Keratinocyte (primary cell): Measurements from ENCODE around the gene DYNC1I1. TPM values are rescaled to one million over a fixed set of nuclear protein-coding genes. Genes with fewer than 3 reads are reported as not detected.

Source experiments
- DNase-seq: peaks from one replicate; pipeline ENCODE4 v3.0.0-alpha.2; 2011; ENCODE audit warnings: low read depth, missing footprints, low spot score
- FAIRE-seq: peaks from 2 replicates; lab custom pipeline; 2011; peaks lifted over from hg19 to GRCh38; lab: Jason Lieb, UNC
- H2AFZ ChIP-seq: 2 replicates; pipeline ENCODE4 v1.6.0; 2012; ENCODE audit warnings: low read length, control low read depth, inconsistent platforms; ENCODE audit not compliant: control insufficient read depth
- H3K27ac ChIP-seq: 2 replicates; pipeline ENCODE4 v1.5.1; 2011; ENCODE audit warnings: low read length; ENCODE audit not compliant: control insufficient read depth, insufficient read depth
- H3K27me3 ChIP-seq: 3 replicates; pipeline ENCODE4 v1.6.0; 2011; ENCODE audit warnings: low read length; ENCODE audit not compliant: control insufficient read depth, insufficient read depth; ENCODE audit errors: extremely low read depth
- H3K36me3 ChIP-seq, 2 experiments: 2 replicates in 1 of 2; 3 replicates in 1 of 2; pipeline ENCODE4 v1.5.1; 2011; ENCODE audit warnings: low read length in 2 of 2, mild to moderate bottlenecking in 1 of 2; ENCODE audit not compliant: control insufficient read depth in 2 of 2, insufficient read depth in 2 of 2; ENCODE audit errors: extremely low read depth in 1 of 2
- H3K4me1 ChIP-seq: 3 replicates; pipeline ENCODE4 v1.5.1; 2011; ENCODE audit warnings: low read length; ENCODE audit not compliant: control insufficient read depth, insufficient read depth; ENCODE audit errors: extremely low read depth
- H3K4me2 ChIP-seq: 3 replicates; pipeline ENCODE4 v1.6.0; 2011; ENCODE audit warnings: low read depth, low read length; ENCODE audit not compliant: control insufficient read depth, insufficient read depth; ENCODE audit errors: extremely low read depth
- H3K4me3 ChIP-seq, 3 experiments: fragments of 200-600 bp in 1 of 3; sonication (generic) in 1 of 3; 2 replicates in 2 of 3; 3 replicates in 1 of 3; pipeline ENCODE4 v1.5.1; 2011 to 2016; ENCODE audit warnings: low read length in 3 of 3, mild to moderate bottlenecking in 3 of 3, control low read depth in 2 of 3, inconsistent platforms in 1 of 3, low read depth in 1 of 3, mixed read lengths in 1 of 3, mixed run types in 1 of 3, moderate library complexity in 1 of 3; ENCODE audit not compliant: control insufficient read depth in 2 of 3, insufficient read depth in 2 of 3; ENCODE audit errors: extremely low read depth in 1 of 3
- H3K79me2 ChIP-seq: 2 replicates; pipeline ENCODE4 v1.6.0; 2012; ENCODE audit warnings: low read length; ENCODE audit not compliant: control insufficient read depth, insufficient read depth
- H3K9ac ChIP-seq: 3 replicates; pipeline ENCODE4 v1.6.0; 2011; ENCODE audit warnings: low read length; ENCODE audit not compliant: control insufficient read depth, insufficient read depth; ENCODE audit errors: extremely low read depth
- H3K9me1 ChIP-seq: 3 replicates; pipeline ENCODE4 v1.6.0; 2011; ENCODE audit warnings: low read length; ENCODE audit not compliant: control insufficient read depth, insufficient read depth; ENCODE audit errors: extremely low read depth
- H3K9me3 ChIP-seq: 2 replicates; pipeline ENCODE4 v1.5.1; 2012; ENCODE audit warnings: low read depth, low read length; ENCODE audit not compliant: control insufficient read depth
- H4K20me1 ChIP-seq: 3 replicates; pipeline ENCODE4 v1.6.0; 2011; ENCODE audit warnings: low read length; ENCODE audit not compliant: control insufficient read depth, insufficient read depth; ENCODE audit errors: extremely low read depth
- EZH2 ChIP-seq: IDR thresholded peaks from one replicate; pipeline ENCODE4 v1.6.1; 2012; ENCODE audit warnings: inconsistent platforms, mild to moderate bottlenecking, low read length, moderate library complexity
- dilution Hi-C: fragments of 300-500 bp; cut with MboI; formaldehyde crosslinking; loops from one replicate; pipeline ENCODE4 v1.7.0; 2020; ENCODE audit warnings: low sequenced_read_pairs; ENCODE audit not compliant: extremely low pct_ligation_motif_present
- polyA plus RNA-seq, 5 experiments: library from polyadenylated mRNA; depleted of rRNA in 3 of 5; stranded (reverse) in 3 of 5; stranded (forward) in 1 of 5; unstranded in 1 of 5; fragments of >200 nt; gene quantifications; 1 replicate in 1 of 5; 2 replicates in 3 of 5; 3 replicates in 1 of 5; pipeline versions ENCODE4 v1.2.1 to v1.2.3, GENCODE V29; 2011 to 2012; ENCODE audit warnings: missing spikeins in 2 of 5, low read depth in 1 of 5, low replicate concordance in 1 of 5
- TF ChIP-seq, protein P1 (sequence below), 3 experiments: IDR thresholded peaks in 1 of 3; conservative IDR thresholded peaks in 1 of 3; optimal IDR thresholded peaks in 1 of 3; 2 replicates in 2 of 3; 3 replicates in 1 of 3; pipeline versions ENCODE3 to v1.5.1; 2011; ENCODE audit warnings: low read length in 3 of 3, mild to moderate bottlenecking in 3 of 3, moderate library complexity in 2 of 3, control low read depth in 1 of 3, inconsistent platforms in 1 of 3; ENCODE audit not compliant: insufficient read depth in 2 of 3; ENCODE audit errors: extremely low read depth in 1 of 3

Gene DYNC1I1
- polyA plus RNA-seq, 1 donor (not counting 4 experiments of a cell fraction or from before 2014, with no cell fraction given), result 0.10 TPM

DNA sequence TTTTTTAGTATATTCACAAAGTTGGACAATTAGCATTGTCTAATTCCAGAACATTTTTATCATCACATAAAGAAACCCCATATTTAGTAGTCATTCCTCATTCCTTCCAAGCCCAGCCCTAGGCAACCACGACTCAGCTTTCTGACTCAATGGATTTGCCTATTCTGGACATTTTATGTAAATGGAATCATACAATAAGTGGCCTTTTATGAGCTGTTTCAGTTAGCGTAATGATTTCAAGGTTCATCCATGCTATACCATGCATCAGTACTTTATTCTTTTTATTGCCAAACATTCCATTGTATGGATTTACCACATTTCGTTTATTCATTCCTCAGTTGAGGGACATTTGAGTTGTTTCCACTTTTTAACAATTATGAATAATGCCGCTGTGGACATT, 249.2 kb downstream of the DYNC1I1 start:
- H3K9me1 ChIP-seq, result no peaks in the 10 kb centered on the region
- H3K27me3 ChIP-seq, result no peaks in the 10 kb centered on the region
- no peaks in the 10 kb centered on the region for H4K20me1 ChIP-seq
- H3K36me3 ChIP-seq, result no peaks in the 10 kb centered on the region
- H3K27ac ChIP-seq, result no peak overlapping the region
- DNase-seq, result no peak
- no peaks in the 10 kb centered on the region for H3K9me3 ChIP-seq
- no peak overlapping the region for H2AFZ ChIP-seq
- H3K9ac ChIP-seq, result no peak overlapping the region
- dilution Hi-C loops, result no loop called here
- H3K4me3 ChIP-seq, result no peak overlapping the region
- no peaks in the 10 kb centered on the region for H3K79me2 ChIP-seq
- TF ChIP-seq, protein P1, sequence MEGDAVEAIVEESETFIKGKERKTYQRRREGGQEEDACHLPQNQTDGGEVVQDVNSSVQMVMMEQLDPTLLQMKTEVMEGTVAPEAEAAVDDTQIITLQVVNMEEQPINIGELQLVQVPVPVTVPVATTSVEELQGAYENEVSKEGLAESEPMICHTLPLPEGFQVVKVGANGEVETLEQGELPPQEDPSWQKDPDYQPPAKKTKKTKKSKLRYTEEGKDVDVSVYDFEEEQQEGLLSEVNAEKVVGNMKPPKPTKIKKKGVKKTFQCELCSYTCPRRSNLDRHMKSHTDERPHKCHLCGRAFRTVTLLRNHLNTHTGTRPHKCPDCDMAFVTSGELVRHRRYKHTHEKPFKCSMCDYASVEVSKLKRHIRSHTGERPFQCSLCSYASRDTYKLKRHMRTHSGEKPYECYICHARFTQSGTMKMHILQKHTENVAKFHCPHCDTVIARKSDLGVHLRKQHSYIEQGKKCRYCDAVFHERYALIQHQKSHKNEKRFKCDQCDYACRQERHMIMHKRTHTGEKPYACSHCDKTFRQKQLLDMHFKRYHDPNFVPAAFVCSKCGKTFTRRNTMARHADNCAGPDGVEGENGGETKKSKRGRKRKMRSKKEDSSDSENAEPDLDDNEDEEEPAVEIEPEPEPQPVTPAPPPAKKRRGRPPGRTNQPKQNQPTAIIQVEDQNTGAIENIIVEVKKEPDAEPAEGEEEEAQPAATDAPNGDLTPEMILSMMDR (optimal IDR thresholded peaks at IDR 0.05 in 1 of 3, IDR thresholded peaks at IDR 0.05 in 1 of 3, conservative IDR thresholded peaks at IDR 0.05 in 1 of 3; ENCODE audit: extremely low read depth in 1 of 3, insufficient read depth in 2 of 3, low read length in 3 of 3), result no peak
- TF ChIP-seq EZH2, result no peak
- H3K4me2 ChIP-seq, result no peak overlapping the region
- H3K4me1 ChIP-seq, result no peaks in the 10 kb centered on the region
- FAIRE-seq, result peak; percentile 29

DNA sequence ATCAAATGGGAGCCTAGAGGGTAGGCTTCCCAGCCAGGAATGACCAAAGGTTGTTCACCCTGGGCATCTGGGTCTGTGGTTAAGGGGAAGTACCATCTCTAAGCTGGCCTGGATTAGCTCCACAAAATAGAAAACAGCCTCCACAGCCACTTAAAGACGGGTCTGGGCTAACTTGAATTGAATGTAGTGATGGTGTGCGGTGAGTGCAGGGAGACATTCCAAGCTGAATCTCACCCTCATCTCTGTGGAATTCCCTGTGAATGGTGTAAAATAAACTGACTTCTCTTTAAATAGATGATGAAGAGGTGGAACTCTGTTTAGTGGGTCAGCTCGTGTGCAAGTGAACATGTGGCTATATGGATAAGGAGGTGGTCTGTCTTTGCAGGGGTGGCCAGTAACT, 251.0 kb downstream of the DYNC1I1 start:
- DNase-seq (no peak), FAIRE-seq (no peak)
- Histone ChIP-seq H3K9me3 (no peaks in the 10 kb centered on the region), H3K36me3 (no peaks in the 10 kb centered on the region), H3K27me3 (no peaks in the 10 kb centered on the region), H3K4me3 (no peak overlapping the region), H3K4me1 (no peaks in the 10 kb centered on the region), H3K9ac (no peak overlapping the region), H2AFZ (no peak overlapping the region), H4K20me1 (no peaks in the 10 kb centered on the region), H3K27ac (no peak overlapping the region), H3K79me2 (no peaks in the 10 kb centered on the region), H3K9me1 (no peaks in the 10 kb centered on the region), H3K4me2 (no peak overlapping the region)
- dilution Hi-C loops, result no loop called here
- TF ChIP-seq EZH2, result no peak
- TF ChIP-seq, protein P1 (optimal IDR thresholded peaks at IDR 0.05 in 1 of 3, IDR thresholded peaks at IDR 0.05 in 1 of 3, conservative IDR thresholded peaks at IDR 0.05 in 1 of 3; ENCODE audit: extremely low read depth in 1 of 3, insufficient read depth in 2 of 3, low read length in 3 of 3), result no peak
